ENCODE measurements around the gene PANX2.
A peak's percentile ranks its signal among the peaks of the same experiment; 100 is the strongest.

PANX2 gene

DNA sequence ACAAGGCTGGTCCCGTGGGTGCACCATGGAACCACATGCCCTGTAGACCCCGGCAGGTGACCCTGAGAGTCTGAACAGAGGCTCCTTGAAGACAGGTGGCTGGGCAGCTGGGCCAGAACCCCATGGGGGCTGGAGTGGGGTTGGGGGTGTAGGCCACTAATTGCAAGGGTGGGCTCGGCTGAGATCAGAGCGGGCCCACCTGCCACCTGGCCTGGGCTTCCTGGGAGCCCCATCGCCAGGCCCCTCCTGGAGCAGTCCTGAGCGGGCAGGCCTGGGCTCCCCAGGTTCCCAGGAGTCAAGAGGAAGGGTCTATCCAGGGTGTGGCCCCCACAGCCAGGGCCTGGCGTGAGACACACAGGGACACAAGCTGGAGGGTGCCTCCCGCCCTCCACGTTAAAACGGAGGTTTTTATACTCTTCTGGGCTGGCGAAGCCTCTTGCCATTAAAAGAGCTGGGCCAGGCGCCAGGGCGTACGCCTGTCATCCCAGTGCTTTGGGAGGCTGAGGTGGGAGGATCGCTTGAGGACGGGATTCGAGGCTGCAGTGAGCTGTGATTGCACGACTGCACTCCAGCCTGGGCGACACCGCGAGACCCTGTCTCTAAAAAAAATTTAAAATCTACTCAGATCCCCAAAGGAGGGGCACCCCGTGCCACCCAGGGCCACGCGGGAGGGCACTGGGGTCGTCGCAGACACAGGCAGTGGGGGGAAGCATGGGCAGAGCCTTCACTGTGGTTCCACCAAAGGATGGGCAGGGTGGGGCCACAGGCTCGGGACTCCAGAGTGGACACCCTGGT, 10.4 kb downstream of the PANX2 start:
- no peak overlapping the region for H2AK5ac ChIP-seq (ENCODE audit: low read length)
- no peak overlapping the region for H3K9ac ChIP-seq (ENCODE audit: low read length)
- H3K23ac ChIP-seq (ENCODE audit: low read length) = no peak overlapping the region
- no peak overlapping the region for H3K27ac ChIP-seq (ENCODE audit: low read depth, low read length)
- H3K4me2 ChIP-seq (ENCODE audit: low read length) = no peak overlapping the region
- H3K36me3 ChIP-seq (ENCODE audit: control insufficient read depth, insufficient read depth, low read length) = no peaks in the 10 kb centered on the region
- no peak overlapping the region for H2BK5ac ChIP-seq (ENCODE audit: low read length)
- no CpG with 5 or more reads among the region's 27 CpGs for WGBS (ENCODE audit: extremely low coverage, insufficient coverage, low lambda C conversion rate)
- H2BK15ac ChIP-seq (replicated peaks; ENCODE audit: low read depth) = no peak overlapping the region
- H3K18ac ChIP-seq (ENCODE audit: low read length) = no peak overlapping the region
- no peak overlapping the region for H3K4me3 ChIP-seq (ENCODE audit: low read length)
- no peak overlapping the region for H3K56ac ChIP-seq (ENCODE audit: low read length)
- no peaks in the 10 kb centered on the region for H3K79me2 ChIP-seq (ENCODE audit: control insufficient read depth, insufficient read depth, low read length)
- H3K4ac ChIP-seq (ENCODE audit: low read depth, low read length) = no peak overlapping the region
- H4K8ac ChIP-seq (ENCODE audit: low read depth, low read length) = no peak overlapping the region
- H4K5ac ChIP-seq (ENCODE audit: low read length) = no peak overlapping the region
- no peak overlapping the region for H2BK120ac ChIP-seq (ENCODE audit: low read depth, low read length)
- H3K27me3 ChIP-seq (ENCODE audit: insufficient read depth, low read length, poor library complexity) = no peaks in the 10 kb centered on the region
- no peaks in the 10 kb centered on the region for H3K4me1 ChIP-seq (ENCODE audit: control insufficient read depth, low read depth, low read length)
- H3K79me1 ChIP-seq (ENCODE audit: low read length) = no peaks in the 10 kb centered on the region
- no peak for DNase-seq

DNA sequence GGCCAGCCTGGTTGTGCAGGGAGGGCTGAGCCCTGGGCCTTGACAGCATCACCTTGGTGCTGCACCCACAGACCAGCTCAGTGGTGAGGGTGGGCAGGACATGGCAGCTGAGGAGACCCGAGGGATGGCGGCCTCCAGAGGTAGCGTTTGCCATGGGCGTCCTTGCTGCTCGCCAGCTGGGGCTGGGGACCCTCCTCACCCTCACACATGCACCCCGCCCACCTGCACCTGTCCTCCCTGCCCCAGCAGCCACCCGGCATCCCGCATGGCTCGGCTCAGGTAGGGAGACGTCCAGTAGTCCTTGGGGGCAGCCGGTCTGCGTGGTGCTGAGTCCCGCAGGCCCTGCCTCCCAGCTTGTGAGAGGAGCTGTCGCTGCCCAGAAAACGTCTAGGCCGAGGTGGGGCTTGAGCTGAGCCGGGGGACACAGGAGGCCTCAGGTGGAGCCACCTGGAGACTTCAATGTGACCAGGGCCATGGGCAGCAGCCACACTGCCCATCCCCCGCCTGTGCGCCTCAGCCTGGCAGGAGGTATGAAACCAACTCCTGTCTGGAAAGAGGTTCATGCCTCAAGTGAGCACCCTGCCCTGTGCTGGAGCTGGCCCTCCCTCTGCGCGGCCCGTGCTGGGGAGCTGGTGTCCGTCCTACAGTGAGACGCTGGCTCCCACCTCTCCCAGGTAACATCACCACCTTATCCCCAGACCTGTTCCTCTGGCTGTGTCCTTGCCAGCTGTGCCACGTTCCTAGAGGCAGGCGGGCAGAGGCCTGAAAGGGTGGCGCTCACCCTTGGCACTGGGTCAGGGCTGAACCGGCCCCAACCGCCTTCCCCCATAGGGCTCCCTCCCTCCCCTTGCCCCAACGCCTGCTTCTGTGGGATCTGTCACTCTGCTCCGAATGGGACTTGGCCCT, 11.9 kb downstream of the PANX2 start:
- Histone ChIP-seq H3K56ac (ENCODE audit: low read length) (no peak overlapping the region), H3K4ac (ENCODE audit: low read depth, low read length) (no peak overlapping the region), H2BK15ac (replicated peaks; ENCODE audit: low read depth) (no peak overlapping the region), H3K27ac (ENCODE audit: low read depth, low read length) (no peak overlapping the region), H4K8ac (ENCODE audit: low read depth, low read length) (no peak overlapping the region), H3K36me3 (ENCODE audit: control insufficient read depth, insufficient read depth, low read length) (no peaks in the 10 kb centered on the region), H3K18ac (ENCODE audit: low read length) (no peak overlapping the region), H3K79me1 (ENCODE audit: low read length) (peaks cover 3% of the 10 kb centered on the region), H3K4me3 (ENCODE audit: low read length) (no peak overlapping the region), H2BK120ac (ENCODE audit: low read depth, low read length) (no peak overlapping the region), H4K5ac (ENCODE audit: low read length) (no peak overlapping the region), H3K9ac (ENCODE audit: low read length) (no peak overlapping the region), H2BK5ac (ENCODE audit: low read length) (no peak overlapping the region), H3K4me2 (ENCODE audit: low read length) (no peak overlapping the region), H3K4me1 (ENCODE audit: control insufficient read depth, low read depth, low read length) (no peaks in the 10 kb centered on the region), H2AK5ac (ENCODE audit: low read length) (no peak overlapping the region), H3K23ac (ENCODE audit: low read length) (no peak overlapping the region), H3K27me3 (ENCODE audit: insufficient read depth, low read length, poor library complexity) (no peaks in the 10 kb centered on the region), H3K79me2 (ENCODE audit: control insufficient read depth, insufficient read depth, low read length) (peaks cover 8% of the 10 kb centered on the region)
- WGBS (ENCODE audit: extremely low coverage, insufficient coverage, low lambda C conversion rate) = no CpG with 5 or more reads among the region's 31 CpGs
- no peak for DNase-seq

DNA sequence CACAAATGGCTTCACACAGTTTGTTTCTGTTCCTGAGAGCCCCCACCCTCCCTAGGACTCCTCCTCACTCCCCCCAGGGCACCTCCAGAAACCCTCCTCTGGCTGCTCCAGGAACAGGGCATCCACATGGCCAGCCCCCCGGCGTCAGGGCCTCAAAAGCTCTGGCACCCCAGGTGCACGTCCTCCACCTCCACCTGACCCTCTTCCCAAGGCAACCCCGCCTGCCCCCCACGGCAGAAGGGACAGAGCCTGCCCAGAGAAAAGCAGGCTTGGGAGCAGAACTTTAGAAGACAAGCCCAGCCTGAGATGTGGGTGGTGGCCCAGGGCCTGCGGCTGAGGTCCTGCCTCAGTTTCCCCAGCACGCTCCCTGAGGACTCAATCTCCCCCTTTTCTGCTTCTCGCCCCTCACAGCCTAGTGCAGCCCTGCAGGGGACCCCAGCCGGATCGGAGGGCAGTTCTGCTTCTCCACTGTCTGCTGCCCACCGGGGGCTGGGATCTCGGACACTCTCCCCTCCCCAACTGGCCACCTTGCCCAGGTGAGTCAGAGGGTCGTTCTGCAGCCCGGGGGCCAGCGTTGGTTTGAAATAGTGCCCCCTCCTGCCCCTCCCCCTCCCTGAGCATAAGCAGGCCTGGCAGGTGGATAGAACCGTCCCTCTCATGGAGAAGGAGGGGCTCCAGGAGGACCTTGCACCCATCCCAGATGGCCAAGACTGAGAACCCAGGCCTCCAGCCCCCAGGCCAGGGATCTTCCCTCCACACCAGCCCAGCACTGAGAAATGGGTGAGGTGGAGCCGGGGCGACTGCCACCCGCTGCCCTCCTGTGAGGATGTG, 12.8 kb downstream of the PANX2 start:
- H3K9ac ChIP-seq (ENCODE audit: low read length) = no peak overlapping the region
- H3K79me1 ChIP-seq (ENCODE audit: low read length) = peaks cover 4% of the 10 kb centered on the region
- H3K4me2 ChIP-seq (ENCODE audit: low read length) = no peak overlapping the region
- H2AK5ac ChIP-seq (ENCODE audit: low read length) = no peak overlapping the region
- no peak overlapping the region for H3K27ac ChIP-seq (ENCODE audit: low read depth, low read length)
- no peak overlapping the region for H3K56ac ChIP-seq (ENCODE audit: low read length)
- H3K27me3 ChIP-seq (ENCODE audit: insufficient read depth, low read length, poor library complexity) = no peaks in the 10 kb centered on the region
- H2BK15ac ChIP-seq (replicated peaks; ENCODE audit: low read depth) = no peak overlapping the region
- H3K4me1 ChIP-seq (ENCODE audit: control insufficient read depth, low read depth, low read length) = no peaks in the 10 kb centered on the region
- no peak for DNase-seq
- H3K36me3 ChIP-seq (ENCODE audit: control insufficient read depth, insufficient read depth, low read length) = no peaks in the 10 kb centered on the region
- H4K5ac ChIP-seq (ENCODE audit: low read length) = no peak overlapping the region
- H3K4me3 ChIP-seq (ENCODE audit: low read length) = no peak overlapping the region
- H2BK5ac ChIP-seq (ENCODE audit: low read length) = no peak overlapping the region
- no peak overlapping the region for H4K8ac ChIP-seq (ENCODE audit: low read depth, low read length)
- H2BK120ac ChIP-seq (ENCODE audit: low read depth, low read length) = no peak overlapping the region
- H3K4ac ChIP-seq (ENCODE audit: low read depth, low read length) = no peak overlapping the region
- H3K18ac ChIP-seq (ENCODE audit: low read length) = no peak overlapping the region
- H3K79me2 ChIP-seq (ENCODE audit: control insufficient read depth, insufficient read depth, low read length) = peaks cover 8% of the 10 kb centered on the region
- no peak overlapping the region for H3K23ac ChIP-seq (ENCODE audit: low read length)
- WGBS (ENCODE audit: extremely low coverage, insufficient coverage, low lambda C conversion rate) = no CpG with 5 or more reads among the region's 19 CpGs

DNA sequence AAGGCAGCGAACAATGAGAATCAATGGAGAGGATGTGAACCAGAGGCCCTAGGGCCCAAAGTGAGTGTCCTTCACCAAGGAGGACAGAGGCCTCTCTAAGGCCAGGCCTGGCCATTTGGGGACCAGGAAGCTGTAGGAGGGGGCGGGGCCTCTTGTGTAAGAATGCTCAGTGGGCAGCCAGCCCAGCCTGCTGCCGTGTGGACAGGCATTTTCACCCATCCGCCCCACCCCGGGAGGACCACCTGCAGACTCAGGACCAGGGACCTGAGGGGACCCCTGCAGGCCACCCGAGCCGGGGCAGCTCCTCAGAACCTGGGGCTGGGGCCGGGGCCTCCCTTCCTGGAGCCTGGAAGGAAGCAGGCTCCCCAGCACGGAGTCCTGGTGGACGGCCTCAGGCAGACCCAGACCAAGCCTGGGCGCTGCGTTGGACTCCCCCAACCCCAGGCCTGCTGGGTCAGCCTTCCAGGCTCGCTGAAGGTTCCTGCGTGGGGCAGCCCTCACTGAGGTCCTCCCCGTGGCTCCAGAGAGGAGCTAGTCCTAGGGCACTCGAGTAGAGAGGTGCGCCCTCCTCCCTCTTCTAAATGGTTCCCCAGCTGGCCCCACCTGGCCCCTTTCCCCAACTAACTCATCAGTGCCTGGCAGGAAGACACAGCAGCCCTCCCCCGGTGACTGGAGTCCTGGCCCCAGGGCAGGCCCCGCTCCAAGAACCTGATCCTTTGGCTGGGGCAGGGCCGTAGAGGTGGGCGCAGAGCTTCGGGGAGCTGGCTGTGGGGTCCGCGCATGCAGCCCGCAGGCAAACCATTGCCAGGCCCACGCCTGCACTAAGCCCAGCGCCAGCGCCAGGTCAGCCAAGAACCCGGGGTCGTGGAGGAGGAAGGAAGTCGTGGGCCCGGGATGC, 13.7 kb downstream of the PANX2 start:
- Histone ChIP-seq H3K4me3 (ENCODE audit: low read length) (no peak overlapping the region), H2BK5ac (ENCODE audit: low read length) (no peak overlapping the region), H3K56ac (ENCODE audit: low read length) (peak overlapping the region; percentile 89), H2BK15ac (replicated peaks; ENCODE audit: low read depth) (no peak overlapping the region), H3K4me2 (ENCODE audit: low read length) (no peak overlapping the region), H3K36me3 (ENCODE audit: control insufficient read depth, insufficient read depth, low read length) (no peaks in the 10 kb centered on the region), H3K4me1 (ENCODE audit: control insufficient read depth, low read depth, low read length) (no peaks in the 10 kb centered on the region), H3K27ac (ENCODE audit: low read depth, low read length) (no peak overlapping the region), H3K79me1 (ENCODE audit: low read length) (peaks cover 6% of the 10 kb centered on the region), H3K23ac (ENCODE audit: low read length) (no peak overlapping the region), H3K4ac (ENCODE audit: low read depth, low read length) (no peak overlapping the region), H3K18ac (ENCODE audit: low read length) (no peak overlapping the region), H2AK5ac (ENCODE audit: low read length) (no peak overlapping the region), H3K27me3 (ENCODE audit: insufficient read depth, low read length, poor library complexity) (no peaks in the 10 kb centered on the region), H3K9ac (ENCODE audit: low read length) (peak overlapping the region; percentile 70), H4K8ac (ENCODE audit: low read depth, low read length) (no peak overlapping the region), H3K79me2 (ENCODE audit: control insufficient read depth, insufficient read depth, low read length) (peaks cover 8% of the 10 kb centered on the region), H4K5ac (ENCODE audit: low read length) (no peak overlapping the region), H2BK120ac (ENCODE audit: low read depth, low read length) (no peak overlapping the region)
- no peak for DNase-seq
- no CpG with 5 or more reads among the region's 32 CpGs for whole genome bisulfite sequencing (ENCODE audit: extremely low coverage, insufficient coverage, low lambda C conversion rate)

DNA sequence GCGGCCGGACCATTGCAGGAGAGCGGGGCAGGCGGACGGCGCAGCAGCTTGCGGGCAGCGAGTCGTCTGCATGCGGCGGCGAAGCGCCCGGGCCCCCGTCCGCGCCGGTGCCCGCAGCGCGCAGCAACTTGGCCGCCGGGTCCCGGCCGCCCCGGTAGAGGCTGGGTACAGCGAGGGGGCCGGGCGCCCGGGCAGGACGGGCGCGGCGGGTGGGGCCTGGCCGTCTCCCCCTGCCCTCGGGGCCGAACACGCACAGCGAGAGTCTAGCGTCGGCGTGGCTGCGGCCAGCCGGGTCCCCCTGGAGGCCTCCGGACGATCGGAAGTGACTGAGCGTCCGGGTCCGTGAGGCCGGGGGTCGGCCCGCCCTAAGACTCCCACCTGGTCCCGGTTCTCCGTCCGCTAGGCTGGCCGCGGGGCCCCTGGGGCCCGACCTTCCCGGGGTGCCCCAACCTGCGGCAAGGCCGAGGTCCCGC, 14.4 kb downstream of the PANX2 start:
- peaks cover 6% of the 10 kb centered on the region for H3K79me1 ChIP-seq (ENCODE audit: low read length)
- H3K4ac ChIP-seq (ENCODE audit: low read depth, low read length) = no peak overlapping the region
- no peak overlapping the region for H3K18ac ChIP-seq (ENCODE audit: low read length)
- H3K27ac ChIP-seq (ENCODE audit: low read depth, low read length) = no peak overlapping the region
- H4K8ac ChIP-seq (ENCODE audit: low read depth, low read length) = no peak overlapping the region
- peak overlapping the region; percentile 71 for H3K4me2 ChIP-seq (ENCODE audit: low read length)
- H3K27me3 ChIP-seq (ENCODE audit: insufficient read depth, low read length, poor library complexity) = no peaks in the 10 kb centered on the region
- H3K36me3 ChIP-seq (ENCODE audit: control insufficient read depth, insufficient read depth, low read length) = no peaks in the 10 kb centered on the region
- peak overlapping the region; percentile 70 for H3K9ac ChIP-seq (ENCODE audit: low read length)
- H2AK5ac ChIP-seq (ENCODE audit: low read length) = no peak overlapping the region
- H2BK5ac ChIP-seq (ENCODE audit: low read length) = no peak overlapping the region
- H3K23ac ChIP-seq (ENCODE audit: low read length) = peak overlapping the region; percentile 89
- no peak overlapping the region for H2BK15ac ChIP-seq (replicated peaks; ENCODE audit: low read depth)
- no peak overlapping the region for H3K4me3 ChIP-seq (ENCODE audit: low read length)
- no peak overlapping the region for H4K5ac ChIP-seq (ENCODE audit: low read length)
- peak overlapping the region; percentile 89 for H3K56ac ChIP-seq (ENCODE audit: low read length)
- WGBS (ENCODE audit: extremely low coverage, insufficient coverage, low lambda C conversion rate) = no CpG with 5 or more reads among the region's 63 CpGs
- peaks cover under 1% of the 10 kb centered on the region for H3K4me1 ChIP-seq (ENCODE audit: control insufficient read depth, low read depth, low read length)
- no peak overlapping the region for H2BK120ac ChIP-seq (ENCODE audit: low read depth, low read length)
- peaks cover 8% of the 10 kb centered on the region for H3K79me2 ChIP-seq (ENCODE audit: control insufficient read depth, insufficient read depth, low read length)
- DNase-seq = no peak
